B cell (primary cell): ENCODE measurements around the gene GOLGA8B.
"Not testable (repeated sequence)": the region's sequence is repeated elsewhere in the genome, so short reads cannot be mapped to it uniquely, and the experiment has no call there.

Experiments
- CTCF ChIP-seq: fragments of 200-600 bp; IDR thresholded peaks from one replicate; pipeline ENCODE4 v1.8.0; 2022; ENCODE audit warnings: antibody characterized with exemption, mild to moderate bottlenecking
- EZH2 ChIP-seq: IDR thresholded peaks from 2 replicates; pipeline ENCODE4 v1.6.1; 2012; ENCODE audit warnings: borderline replicate concordance, low read depth, mild to moderate bottlenecking, moderate library complexity, low read length; ENCODE audit not compliant: insufficient read depth, poor library complexity, severe bottlenecking

DNA sequence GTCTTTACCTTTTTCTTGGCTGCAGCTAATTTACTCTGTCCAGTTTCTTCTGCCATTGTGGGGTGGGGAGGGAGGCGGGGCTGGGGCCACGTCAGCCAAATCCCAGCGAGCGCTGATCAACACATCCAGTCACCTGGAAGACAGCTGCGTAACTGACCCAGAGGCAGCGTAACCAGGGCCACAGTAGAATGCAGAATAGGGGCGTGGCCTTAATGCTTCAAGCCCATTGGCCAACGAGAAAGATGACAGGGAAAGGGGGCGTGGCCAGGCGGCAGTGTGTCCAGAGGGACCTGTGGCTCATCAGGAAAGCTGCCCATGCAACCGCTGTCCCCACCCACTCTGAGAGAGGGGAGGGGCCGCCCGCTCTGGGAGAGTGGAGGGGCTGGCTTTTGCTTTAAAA is 47.6 kb downstream of the GOLGA8B start:
- TF ChIP-seq CTCF, EZH2: not testable (repeated sequence)
